GM18508 (cell line): Measurements from ENCODE around the gene MBOAT1.
"Not testable (repeated sequence)": the region's sequence is repeated elsewhere in the genome, so short reads cannot be mapped to it uniquely, and the experiment has no call there.

ENCODE experiments used
- ATAC-seq: cut with Tn5 transposase; IDR thresholded peaks from one replicate; pipeline ENCODE4 v1.9.1; 2021; ENCODE audit warnings: moderate number of reproducible peaks; ENCODE audit not compliant: insufficient read depth, unreplicated experiment

Gene MBOAT1, protein sequence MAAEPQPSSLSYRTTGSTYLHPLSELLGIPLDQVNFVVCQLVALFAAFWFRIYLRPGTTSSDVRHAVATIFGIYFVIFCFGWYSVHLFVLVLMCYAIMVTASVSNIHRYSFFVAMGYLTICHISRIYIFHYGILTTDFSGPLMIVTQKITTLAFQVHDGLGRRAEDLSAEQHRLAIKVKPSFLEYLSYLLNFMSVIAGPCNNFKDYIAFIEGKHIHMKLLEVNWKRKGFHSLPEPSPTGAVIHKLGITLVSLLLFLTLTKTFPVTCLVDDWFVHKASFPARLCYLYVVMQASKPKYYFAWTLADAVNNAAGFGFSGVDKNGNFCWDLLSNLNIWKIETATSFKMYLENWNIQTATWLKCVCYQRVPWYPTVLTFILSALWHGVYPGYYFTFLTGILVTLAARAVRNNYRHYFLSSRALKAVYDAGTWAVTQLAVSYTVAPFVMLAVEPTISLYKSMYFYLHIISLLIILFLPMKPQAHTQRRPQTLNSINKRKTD

DNA sequence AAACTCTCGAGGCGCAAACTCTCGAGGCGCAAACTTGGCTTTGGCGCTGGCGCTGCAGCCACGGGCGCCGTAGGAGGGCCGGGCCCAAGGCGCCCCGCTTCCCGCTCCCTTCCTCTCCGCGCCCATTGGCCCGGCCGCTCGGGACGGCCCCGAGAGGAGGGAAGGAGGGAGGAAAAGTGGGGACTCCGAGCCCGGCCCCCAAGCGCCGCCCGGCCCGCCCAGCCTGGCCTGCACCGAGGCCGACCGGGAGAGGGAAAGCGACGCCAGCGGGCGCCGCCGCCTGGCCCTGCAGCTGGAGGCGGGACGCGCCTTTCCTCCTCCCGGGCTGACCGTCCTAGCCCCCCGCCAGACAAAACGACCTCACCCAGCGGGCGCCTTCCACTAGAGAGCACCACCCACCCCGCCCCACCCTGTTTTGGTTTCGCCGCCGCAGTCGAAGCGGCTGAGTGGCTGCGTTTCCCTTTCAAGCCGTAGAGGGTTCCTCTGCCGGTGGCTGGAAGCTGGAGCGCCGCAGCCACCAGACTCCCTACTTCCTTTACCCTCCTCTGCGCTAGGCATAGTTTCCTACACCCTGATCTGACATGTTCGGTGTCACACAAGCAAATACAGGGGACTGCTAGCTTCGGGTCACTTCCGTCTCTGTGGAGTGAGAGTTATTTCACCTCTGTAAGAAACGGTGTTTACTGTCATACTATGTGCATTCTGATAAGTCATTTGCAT, at the start of gene MBOAT1:
Gene MBOAT1, minus strand, starts transcription at position 78 of the 720 bp plus-strand sequence. CDS start 235 bp downstream, outside the sequence.
- ATAC-seq = peak; percentile 46

GRCh38 chr6:20261685-20262084, 49.4 kb upstream of the MBOAT1 start:
- no peak for ATAC-seq

- ATAC-seq = no peak
Measured at GRCh38 chr6:20260360-20260759, 48.1 kb upstream of the MBOAT1 start.

DNA sequence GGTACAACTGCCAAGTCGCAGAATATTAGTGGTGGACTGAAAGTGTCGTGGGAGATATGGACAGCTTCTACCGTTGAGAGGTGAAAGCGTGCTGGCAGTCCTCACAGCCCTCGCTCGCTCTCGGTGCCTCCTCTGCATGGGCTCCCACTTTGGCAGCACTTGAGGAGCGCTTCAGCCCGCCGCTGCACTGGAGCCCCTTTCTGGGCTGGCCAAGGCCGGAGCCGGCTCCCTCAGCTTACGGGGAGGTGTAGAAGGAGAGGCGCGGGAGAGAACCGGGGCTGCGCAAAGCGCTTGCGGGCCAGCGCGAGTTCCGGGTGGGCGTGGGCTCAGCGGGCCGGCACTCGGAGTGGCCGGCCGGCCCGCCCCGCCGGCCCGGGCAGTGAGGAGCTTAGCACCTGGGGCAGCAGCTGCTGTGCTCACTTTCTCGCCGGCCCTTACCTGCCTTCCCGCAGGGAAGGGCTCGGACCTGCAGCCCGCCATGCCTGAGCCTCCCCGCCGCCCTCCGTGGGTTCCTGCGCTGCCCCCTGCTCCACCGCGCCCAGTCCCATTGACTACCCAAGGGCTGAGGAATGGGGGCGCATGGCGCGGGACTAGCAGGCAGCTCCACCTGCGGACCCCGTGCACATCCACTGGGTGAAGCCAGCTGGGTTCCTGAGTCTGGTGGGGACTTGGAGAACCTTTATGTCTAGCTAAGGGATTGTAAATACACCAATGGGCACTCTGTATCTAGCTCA, 47.2 kb upstream of the MBOAT1 start:
- ATAC-seq = no peak

- no peak for ATAC-seq
Measured at GRCh38 chr6:20255428-20255827, 43.2 kb upstream of the MBOAT1 start.

DNA sequence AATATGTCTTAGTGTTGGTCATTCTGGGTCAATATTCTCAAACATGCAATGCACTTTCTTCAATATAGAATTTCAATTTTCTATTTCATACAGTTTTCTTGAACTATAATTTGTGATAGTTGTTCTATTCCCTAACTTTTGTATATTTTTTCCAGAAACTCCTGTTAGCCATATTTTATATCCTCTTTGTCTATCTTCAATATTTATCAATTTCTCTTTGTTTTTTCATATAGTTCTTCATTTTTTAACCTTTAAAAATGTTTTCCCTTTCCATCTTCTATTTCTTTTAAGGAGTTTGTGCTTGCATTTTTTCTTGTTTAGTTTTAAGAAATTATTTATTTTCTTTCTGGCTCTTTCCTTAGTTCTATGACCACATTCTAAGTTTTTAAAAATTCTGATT, 42.0 kb upstream of the MBOAT1 start:
- ATAC-seq = no peak

DNA sequence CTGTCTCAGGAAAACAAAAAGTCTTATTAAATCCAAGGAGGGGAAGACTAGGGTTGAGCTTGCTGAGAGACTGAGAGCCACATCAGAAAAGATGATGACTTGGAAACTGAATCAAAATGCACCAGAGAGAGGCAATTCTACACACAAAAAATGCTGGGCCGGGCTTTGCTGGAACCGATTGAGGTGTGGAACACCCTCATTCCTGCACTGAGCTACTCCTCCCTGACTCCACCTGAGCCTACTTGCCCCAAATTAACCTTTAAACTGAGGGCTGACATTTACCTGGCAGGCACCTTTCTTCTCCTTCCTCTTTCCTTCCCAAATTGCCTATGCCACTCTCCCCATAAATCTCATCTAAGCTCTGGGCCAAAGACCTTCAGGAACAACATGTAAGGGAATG, 40.8 kb upstream of the MBOAT1 start:
- no peak for ATAC-seq

GRCh38 chr6:20252311-20252710, 40.0 kb upstream of the MBOAT1 start:
- no peak for ATAC-seq

DNA sequence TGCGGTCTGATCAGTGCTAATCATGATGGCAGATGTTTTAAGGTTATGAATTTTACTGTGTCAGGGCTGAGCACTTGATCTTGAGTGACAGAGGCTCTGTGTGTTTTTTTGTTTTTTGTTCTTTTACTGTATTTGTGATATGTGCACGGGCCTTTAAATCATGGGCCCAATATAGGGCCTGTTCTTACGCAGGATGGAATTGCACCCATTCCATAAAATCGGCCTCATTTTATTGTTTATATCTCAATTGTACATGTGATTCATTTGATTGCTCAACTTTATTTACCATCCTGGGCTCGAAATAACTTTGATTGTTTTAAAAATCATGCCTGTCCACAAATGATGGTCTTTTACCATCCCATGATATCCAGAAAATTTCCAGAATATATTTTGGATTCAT, 39.3 kb upstream of the MBOAT1 start:
- ATAC-seq = no peak

DNA sequence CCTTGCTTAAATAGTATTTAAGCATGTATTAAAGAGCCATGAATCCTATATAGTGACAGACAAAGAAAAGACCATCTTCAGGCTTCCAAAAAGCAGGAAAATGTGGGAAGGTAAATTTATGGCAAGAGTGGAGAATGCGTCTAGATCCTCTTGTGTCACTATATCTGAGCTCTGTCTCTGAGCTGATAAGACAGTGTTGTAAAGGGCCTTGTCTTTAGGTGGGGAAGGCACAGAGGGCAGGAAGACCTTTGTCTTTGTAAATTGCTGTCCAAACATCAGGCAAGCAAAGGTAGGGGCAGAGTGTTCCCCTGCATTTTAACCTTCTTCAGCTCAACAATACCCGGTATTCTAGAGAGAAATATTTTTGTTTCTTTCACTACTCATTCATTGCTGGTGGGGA, 33.9 kb upstream of the MBOAT1 start:
- no peak for ATAC-seq

DNA sequence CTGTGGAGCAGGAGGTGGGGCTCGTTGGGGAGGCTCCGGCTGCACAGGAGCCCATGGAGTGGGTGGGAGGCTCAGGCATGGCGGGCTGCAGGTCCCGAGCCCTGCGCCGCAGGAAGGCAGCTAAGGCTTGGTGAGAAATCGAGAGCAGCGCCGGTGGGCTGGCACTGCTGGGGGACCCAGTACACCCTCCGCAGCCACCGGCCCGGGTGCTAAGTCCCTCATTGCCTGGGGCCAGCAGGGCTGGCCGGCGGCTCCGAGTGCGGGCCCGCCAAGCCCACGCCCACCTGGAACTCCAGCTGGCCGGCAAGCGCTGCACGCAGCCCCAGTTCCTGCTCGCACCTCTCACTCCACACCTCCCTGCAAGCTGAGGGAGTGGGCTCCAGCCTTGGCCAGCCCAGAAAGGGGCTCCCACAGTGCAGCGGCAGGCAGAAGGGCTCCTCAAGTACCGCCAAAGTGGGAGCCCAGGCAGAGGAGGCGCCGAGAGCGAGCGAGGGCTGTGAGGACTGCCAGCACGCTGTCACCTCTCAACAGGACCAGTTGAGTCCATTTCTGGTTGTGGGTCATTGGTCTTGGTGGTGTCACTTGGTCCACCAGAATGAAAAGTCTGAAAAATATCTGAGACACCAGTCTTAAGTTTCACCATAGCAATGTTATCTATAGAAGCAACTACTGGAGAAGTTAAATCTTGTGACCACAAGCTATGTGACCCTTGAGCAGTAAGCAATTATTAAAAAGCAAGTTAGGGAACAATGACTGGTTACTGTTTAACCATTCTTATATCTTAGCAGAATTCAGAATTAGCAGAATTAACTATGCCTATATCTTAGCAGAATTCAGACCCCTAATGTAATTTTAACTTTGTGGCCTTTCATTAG, 32.8 kb upstream of the MBOAT1 start:
- ATAC-seq = not testable (repeated sequence)

DNA sequence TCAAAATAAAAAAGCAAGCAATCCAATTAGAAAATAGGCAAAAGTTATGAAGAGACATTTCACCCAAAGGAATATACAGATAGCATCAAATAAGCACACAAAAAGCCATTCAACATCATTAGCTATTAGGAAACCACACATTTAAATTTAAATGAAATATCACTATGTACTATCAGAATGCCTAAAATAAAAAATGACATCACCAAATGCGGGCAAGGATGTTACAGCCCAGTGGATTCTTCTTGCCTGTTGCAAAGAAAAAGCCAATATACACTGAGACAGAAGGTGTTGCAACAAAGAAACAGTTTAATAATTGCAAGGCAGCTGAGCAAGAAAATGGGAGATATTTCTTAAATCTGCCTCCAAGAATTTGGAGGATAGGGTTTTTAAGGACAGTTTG, 31.0 kb upstream of the MBOAT1 start:
- ATAC-seq = no peak

DNA sequence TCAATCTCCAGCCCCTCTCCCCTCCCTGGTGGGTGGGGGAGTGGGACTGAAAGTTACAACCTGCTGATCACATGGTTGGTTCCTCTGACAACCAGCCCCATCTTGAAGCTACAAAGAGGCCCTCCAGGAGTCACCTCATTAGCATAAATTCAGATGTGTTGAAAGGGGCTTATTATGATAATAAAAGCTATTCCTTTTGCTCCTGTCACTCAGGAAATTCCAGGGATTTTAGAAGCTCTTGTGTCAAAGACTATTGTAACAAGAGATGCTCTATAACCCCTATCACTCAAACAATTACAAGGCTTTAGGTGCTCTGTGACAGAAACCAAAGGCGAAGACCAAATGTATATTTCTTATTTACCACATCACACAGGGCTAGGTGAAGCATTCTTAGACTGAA, 30.1 kb upstream of the MBOAT1 start:
- no peak for ATAC-seq

- ATAC-seq = no peak
Measured at GRCh38 chr6:20241102-20241501, 28.8 kb upstream of the MBOAT1 start.

GRCh38 chr6:20238688-20239587, 26.7 kb upstream of the MBOAT1 start:
- no peak for ATAC-seq

- ATAC-seq = no peak
Measured at GRCh38 chr6:20237677-20238460, 25.6 kb upstream of the MBOAT1 start.

GRCh38 chr6:20236909-20237600, 24.8 kb upstream of the MBOAT1 start:
- no peak for ATAC-seq

GRCh38 chr6:20236344-20236743, 24.1 kb upstream of the MBOAT1 start:
- ATAC-seq = no peak
